Skin of body (tissue), 2 donors: ENCODE measurements around the gene AHCYL2. TPM values are rescaled to one million over a fixed set of nuclear protein-coding genes. Genes with fewer than 3 reads are reported as not detected.
"Not testable (repeated sequence)": the region's sequence is repeated elsewhere in the genome, so short reads cannot be mapped to it uniquely, and the experiment has no call there.

ENCODE experiments used
- DNase-seq: peaks from one replicate; lab custom pipeline; 2025; lab: John Stamatoyannopoulos, UW
- total RNA-seq: library from RNA; depleted of rRNA; stranded (reverse); fragments of >200 nt; gene quantifications from one replicate; pipeline ENCODE4 v1.2.3, GENCODE V29; 2014

AHCYL2 gene
- total RNA-seq, 1 donor from 2014 or later, result 19.4 TPM

DNA sequence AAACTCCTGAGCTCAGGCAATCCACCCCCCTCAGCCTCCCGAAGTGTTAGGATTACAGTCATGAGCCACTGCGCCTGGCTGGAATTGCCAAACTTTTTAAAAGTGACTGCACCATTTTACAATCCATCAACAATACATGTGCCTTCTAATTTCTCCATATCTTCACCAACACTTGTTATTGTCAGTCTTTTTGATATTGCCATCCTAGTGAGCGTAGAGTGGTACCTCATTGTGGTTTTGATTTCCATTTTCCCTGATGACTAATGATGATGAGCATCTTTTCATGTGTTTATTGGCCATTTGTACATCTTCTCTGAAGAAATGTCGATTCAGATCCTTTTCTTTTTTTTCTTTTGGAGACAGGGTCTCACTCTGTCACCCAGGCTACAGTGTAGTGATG, 187.7 kb downstream of the AHCYL2 start:
- DNase-seq, result no peak

GRCh38 chr7:129417073-129417472, 192.2 kb downstream of the AHCYL2 start:
- DNase-seq, result no peak

- DNase-seq, result no peak
Measured at GRCh38 chr7:129421717-129422250, 197.0 kb downstream of the AHCYL2 start.

GRCh38 chr7:129422727-129423126, 197.9 kb downstream of the AHCYL2 start:
- no peak for DNase-seq

DNA sequence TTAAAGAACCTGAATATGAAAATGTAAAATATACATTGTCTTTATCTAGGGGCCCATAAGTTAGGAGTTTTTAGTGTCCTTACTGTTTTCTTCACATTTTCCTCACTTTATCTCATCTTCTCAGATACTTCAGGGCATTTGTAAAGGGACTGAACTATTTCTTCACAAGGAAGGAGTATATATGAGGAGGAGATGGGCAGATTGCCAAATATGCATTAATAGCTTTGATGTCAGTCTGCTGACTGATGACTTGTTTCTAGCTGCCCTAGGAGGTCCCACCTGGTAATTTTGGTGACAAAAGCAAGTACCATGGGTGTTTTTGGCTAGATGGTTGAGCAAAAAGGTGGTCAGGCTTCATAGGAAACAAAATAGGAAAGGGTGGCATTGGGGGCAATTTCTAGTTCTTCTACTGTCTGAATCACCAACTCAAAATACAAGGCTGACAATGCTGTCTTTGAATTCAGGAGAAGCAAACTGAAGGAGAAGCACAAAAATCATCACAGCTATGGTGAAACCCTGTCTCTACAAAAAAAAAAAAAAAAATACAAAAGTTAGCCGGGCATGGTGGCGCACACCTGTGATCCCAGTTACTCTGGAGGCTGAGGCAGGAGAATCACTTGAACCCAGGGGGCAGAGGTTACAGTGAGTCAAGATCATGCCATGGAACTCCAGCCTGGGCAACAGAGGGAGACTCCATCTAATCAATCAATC, 199.0 kb downstream of the AHCYL2 start:
- DNase-seq, result no peak

DNA sequence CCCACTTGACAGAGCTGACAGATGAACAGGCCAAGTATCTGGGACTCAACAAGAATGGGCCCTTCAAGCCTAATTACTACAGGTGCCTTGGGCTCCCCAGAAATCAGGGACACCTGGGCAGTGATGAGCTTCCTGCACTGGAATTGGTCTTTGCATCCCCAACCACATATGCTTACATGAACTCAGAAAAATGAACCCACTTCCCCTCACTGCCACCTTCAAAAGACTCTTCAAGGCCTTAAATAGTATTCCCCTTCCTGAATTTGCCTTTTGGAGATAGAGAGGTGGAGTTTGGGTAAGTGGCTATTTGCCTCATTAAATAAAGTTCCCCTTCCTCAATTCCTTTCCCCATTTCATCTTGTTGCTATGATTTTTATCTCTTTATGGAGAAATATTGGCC, 201.7 kb downstream of the AHCYL2 start:
- no peak for DNase-seq

- no peak for DNase-seq
Measured at GRCh38 chr7:129427526-129428045, 202.8 kb downstream of the AHCYL2 start.

- no peak for DNase-seq
Measured at GRCh38 chr7:129431911-129432643, 207.2 kb downstream of the AHCYL2 start.

GRCh38 chr7:129433847-129434674, 209.2 kb downstream of the AHCYL2 start, which contains the start of gene STRIP2:
TSS of gene STRIP2 (plus strand) at chr7:129434432. CDS start at chr7:129434473, 41 bp downstream.
- DNase-seq, result peak; percentile 31

DNA sequence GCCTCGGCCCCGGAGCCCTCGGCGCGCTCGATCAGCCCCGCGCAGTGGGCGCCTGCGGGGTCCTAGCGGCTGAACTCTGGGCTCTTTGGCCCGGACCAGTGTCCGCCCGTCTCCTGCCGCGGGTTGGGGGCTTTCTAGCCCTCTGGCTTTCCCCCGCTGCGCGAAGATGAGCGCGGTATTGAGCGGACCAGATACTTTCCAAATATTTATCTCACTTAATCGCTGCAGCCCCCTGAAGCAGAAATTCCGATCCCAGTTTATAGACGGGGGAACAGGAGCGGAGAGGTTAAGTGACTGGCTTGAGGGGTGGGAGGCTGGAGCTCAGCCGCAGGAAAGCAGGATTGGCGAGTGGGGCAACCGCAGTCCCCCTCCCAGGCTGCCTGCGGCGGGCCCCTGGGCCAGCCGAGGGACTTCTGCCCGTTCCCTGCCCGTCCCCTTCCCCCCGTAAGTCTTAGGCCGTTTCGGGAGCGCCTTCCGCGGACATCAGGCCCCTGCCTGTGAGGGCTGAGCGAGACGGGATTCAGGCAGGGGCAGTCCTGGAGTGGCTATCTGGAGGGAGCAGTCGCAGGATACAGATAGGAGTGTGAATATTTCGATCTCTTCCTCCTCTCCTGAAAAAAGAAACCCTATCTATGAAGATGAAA, 210.0 kb downstream of the AHCYL2 start:
- no peak for DNase-seq

GRCh38 chr7:129435414-129435829, 210.6 kb downstream of the AHCYL2 start:
- no peak for DNase-seq

DNA sequence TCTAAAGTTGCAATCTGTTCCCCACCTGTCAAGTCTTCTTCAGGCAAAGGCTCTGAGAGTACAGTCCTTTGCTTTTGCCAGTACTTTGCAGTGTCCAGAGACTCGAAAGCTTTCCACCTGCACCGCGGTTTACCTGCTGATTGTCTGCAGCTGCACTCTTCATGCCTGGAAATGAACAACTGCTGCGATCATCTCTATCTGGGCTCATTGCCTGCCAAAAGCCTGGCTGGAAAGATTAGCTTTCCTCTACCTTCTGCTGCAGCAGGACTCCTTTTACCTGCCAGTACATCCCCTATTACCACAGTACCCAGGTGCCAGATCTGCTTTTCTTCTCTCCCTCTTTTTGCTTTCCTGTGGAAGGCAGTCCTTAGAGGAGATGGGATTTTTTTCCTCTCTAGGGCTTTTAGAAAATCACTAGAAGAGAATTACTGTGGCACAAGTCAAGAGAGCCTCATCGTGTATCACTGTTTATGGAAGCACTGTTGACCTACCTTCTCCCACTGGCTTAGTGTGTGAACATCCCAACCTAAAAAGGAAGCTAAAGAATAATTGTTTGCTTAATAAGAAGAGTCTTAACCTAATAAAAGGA, 211.6 kb downstream of the AHCYL2 start:
- DNase-seq, result no peak

- no peak for DNase-seq
Measured at GRCh38 chr7:129437190-129437589, 212.4 kb downstream of the AHCYL2 start.

GRCh38 chr7:129438281-129438838, 213.5 kb downstream of the AHCYL2 start:
- DNase-seq, result no peak

DNA sequence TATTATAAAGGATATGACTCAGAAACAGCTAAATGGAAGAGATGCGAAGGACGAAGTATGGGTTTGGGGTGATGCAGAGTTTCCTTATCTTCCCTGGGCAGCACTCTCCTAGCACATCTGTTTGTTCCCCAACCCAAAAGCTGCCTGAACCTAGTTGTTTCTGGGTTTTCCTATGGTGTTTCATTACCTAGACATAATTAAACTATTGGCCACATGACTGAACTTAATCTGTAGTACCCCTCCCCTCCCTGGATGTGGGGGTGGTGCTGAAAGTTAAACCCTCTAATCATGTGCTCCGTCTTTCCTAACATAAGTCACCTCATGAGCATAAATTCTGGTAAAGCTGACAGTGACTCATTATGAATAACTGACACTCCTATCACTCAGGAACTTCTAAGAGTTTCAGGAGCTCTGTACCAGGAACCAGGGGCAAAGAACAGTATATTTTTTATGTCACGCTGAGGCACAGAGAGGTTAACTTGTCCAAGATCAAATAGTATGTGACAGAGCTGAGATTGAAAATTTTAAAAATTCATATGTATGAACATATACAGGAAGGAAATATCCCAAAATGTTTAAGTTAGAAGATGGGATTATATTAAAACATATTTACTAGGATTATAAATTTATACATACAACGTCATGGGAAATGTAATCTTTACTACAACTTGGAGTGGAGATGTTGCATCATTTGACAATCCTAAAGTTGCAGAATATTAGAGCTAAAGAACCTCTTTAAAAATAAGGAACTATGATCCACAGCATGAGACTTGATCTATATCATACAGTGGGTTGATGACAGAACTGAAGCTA, 214.2 kb downstream of the AHCYL2 start:
- no peak for DNase-seq

DNA sequence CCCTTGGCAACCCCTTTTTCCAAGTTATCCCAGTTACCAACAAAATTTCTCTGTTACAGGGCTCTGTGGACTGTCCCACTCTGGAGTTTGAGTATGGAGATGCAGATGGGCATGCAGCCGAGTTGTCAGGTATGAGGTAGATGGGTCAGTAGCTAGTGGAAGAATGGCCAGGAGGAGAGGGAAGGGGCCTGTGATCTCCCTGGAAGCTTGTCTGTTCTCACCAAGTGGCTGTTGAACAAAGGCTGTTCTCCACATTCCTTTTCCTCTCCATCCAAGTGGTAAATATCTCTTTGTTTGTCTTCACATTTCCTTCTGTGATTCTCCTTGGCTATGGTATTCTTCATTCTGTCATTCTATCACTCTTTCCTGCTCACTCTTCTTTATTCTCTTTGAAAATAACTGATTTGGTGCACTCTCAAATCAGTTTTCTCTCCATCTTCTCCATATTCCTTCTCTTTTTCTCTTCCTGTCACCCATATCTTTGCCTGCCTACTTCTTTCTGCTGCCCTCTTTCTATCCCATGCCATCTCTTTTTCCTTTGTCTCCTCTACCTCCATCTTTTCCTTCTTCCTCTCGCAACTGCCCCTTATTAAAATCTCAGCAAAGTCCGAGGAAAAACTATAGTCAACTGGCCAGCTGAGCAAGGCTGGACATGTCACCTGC, 215.3 kb downstream of the AHCYL2 start:
- no peak for DNase-seq

DNA sequence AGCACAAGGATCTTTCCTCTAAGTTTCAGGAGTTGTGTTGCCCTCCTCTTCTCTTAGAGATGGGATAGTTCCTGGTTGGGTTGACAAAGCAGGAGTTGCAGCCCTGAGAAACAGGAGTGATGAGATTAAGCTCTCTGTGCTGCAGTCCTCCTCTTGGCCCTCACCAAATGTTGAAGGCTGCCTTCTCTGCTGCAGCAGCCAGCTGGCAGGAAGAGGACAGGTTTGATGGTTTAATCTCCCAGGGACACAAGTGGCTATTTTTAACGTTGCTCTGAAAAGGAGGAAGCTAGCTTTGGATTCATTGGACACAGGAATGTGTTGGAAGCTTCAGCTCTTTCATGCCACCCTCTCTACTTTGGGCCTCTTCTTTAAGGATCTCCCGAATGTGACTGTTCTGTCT, 218.8 kb downstream of the AHCYL2 start:
- no peak for DNase-seq

GRCh38 chr7:129444776-129445175, 219.9 kb downstream of the AHCYL2 start:
- DNase-seq, result not testable (repeated sequence)

GRCh38 chr7:129446925-129447324, 222.1 kb downstream of the AHCYL2 start:
- DNase-seq, result not testable (repeated sequence)
